Ascending aorta (tissue), 2 donors: ENCODE data around the gene GABARAP. TPM values are rescaled to one million over a fixed set of nuclear protein-coding genes. Genes with fewer than 3 reads are reported as not detected.

ENCODE experiments used
- DNase-seq, 2 donors: peaks; one replicate each; pipeline ENCODE4 v3.0.0-alpha.2; 2019; ENCODE audit warnings: low spot score in 2 of 2
- H3K27ac ChIP-seq, 2 donors: fragments of 200-600 bp; sonication (generic); one replicate each; pipeline ENCODE4 v1.5.1; 2016 to 2017; ENCODE audit warnings: mild to moderate bottlenecking in 1 of 2
- H3K27me3 ChIP-seq: fragments of 200-600 bp; sonication (generic); one replicate; pipeline ENCODE4 v1.5.1; 2017
- H3K36me3 ChIP-seq, 2 donors: fragments of 200-600 bp; sonication (generic); one replicate each; pipeline ENCODE4 v1.5.1; 2016
- H3K4me1 ChIP-seq, 2 donors: fragments of 200-600 bp; sonication (generic); one replicate each; pipeline ENCODE4 v1.5.1; 2016 to 2017; ENCODE audit warnings: mild to moderate bottlenecking in 1 of 2
- H3K4me3 ChIP-seq, 2 donors: fragments of 200-600 bp; sonication (generic); one replicate each; pipeline ENCODE4 v1.5.1; 2016 to 2017; ENCODE audit warnings: mild to moderate bottlenecking in 1 of 2
- H3K9me3 ChIP-seq, 2 donors: fragments of 200-600 bp; sonication (generic); one replicate each; pipeline ENCODE4 v1.5.1; 2016
- CTCF ChIP-seq, 3 experiments: fragments of 200-600 bp in 2 of 3; fragments of 450-650 bp in 1 of 3; sonication (generic) in 2 of 3; IDR thresholded peaks; one replicate each; pipeline ENCODE4 v1.5.1; 2016 to 2019; ENCODE audit warnings: antibody characterized with exemption in 3 of 3, mild to moderate bottlenecking in 1 of 3, moderate library complexity in 1 of 3
- intact Hi-C: fragments of 100-400 bp; cut with DNase I; formaldehyde crosslinking; loops from one replicate; pipeline ENCODE4 v1.15.1; 2023
- total RNA-seq: library from RNA; depleted of rRNA; stranded (reverse); fragments of >200 nt; gene quantifications from one replicate; pipeline ENCODE4 v1.1.0, GENCODE V29; 2016

Gene GABARAP
- total RNA-seq, 1 donor from 2014 or later: 422 TPM

- no peak for DNase-seq
- Histone ChIP-seq H3K27ac (no peak overlapping the region), H3K4me3 (no peak overlapping the region), H3K36me3 (peaks cover 65% of the 10 kb centered on the region in 2 donors), H3K4me1 (peaks cover 4 to 12% of the 10 kb centered on the region in 2 donors), H3K27me3 (no peaks in the 10 kb centered on the region), H3K9me3 (no peaks in the 10 kb centered on the region)
- TF ChIP-seq CTCF (IDR thresholded peaks at IDR 0.05): no peak
- intact Hi-C loops: no loop called here
Observed at GRCh38 chr17:7228920-7229319, 13.3 kb downstream of the GABARAP start.

- H3K27me3 ChIP-seq: no peaks in the 10 kb centered on the region
- no peaks in the 10 kb centered on the region for H3K9me3 ChIP-seq
- no peak for DNase-seq
- no peak for TF ChIP-seq CTCF (IDR thresholded peaks at IDR 0.05)
- peaks cover 84% of the 10 kb centered on the region in 2 donors for H3K36me3 ChIP-seq
- no peaks in the 10 kb centered on the region for H3K4me1 ChIP-seq
- intact Hi-C loops: no loop called here
- no peak overlapping the region for H3K27ac ChIP-seq
- H3K4me3 ChIP-seq: no peak overlapping the region
Observed at GRCh38 chr17:7226721-7227710, 15.2 kb downstream of the GABARAP start.

- Histone ChIP-seq H3K36me3 (peaks cover 85 to 86% of the 10 kb centered on the region in 2 donors), H3K27ac (no peak overlapping the region), H3K4me1 (peaks cover 2 to 10% of the 10 kb centered on the region in 2 donors), H3K27me3 (no peaks in the 10 kb centered on the region), H3K4me3 (no peak overlapping the region), H3K9me3 (no peaks in the 10 kb centered on the region)
- no peak for DNase-seq
- intact Hi-C loops: no loop called here
- no peak for TF ChIP-seq CTCF (IDR thresholded peaks at IDR 0.05)
Observed at GRCh38 chr17:7225711-7226331, 16.4 kb downstream of the GABARAP start.

GRCh38 chr17:7224661-7225111 lies 17.6 kb downstream of the GABARAP start:
- intact Hi-C loops: no loop called here
- Histone ChIP-seq H3K4me1 (peaks cover 2 to 13% of the 10 kb centered on the region in 2 donors), H3K36me3 (peaks cover 76 to 77% of the 10 kb centered on the region in 2 donors), H3K27ac (no peak overlapping the region), H3K9me3 (no peaks in the 10 kb centered on the region), H3K4me3 (no peak overlapping the region), H3K27me3 (no peaks in the 10 kb centered on the region)
- TF ChIP-seq CTCF (IDR thresholded peaks at IDR 0.05): no peak
- no peak for DNase-seq

GRCh38 chr17:7224110-7224509 lies 18.1 kb downstream of the GABARAP start:
- Histone ChIP-seq H3K36me3 (peaks cover 70 to 71% of the 10 kb centered on the region in 2 donors), H3K9me3 (no peaks in the 10 kb centered on the region)
- intact Hi-C loops: no loop called here

More at GRCh38 chr17:7224110-7224509, 18.1 kb downstream of the GABARAP start:
- Histone ChIP-seq H3K27ac (no peak overlapping the region), H3K4me3 (no peak overlapping the region), H3K27me3 (no peaks in the 10 kb centered on the region), H3K4me1 (peaks cover 2 to 16% of the 10 kb centered on the region in 2 donors)
- no peak for DNase-seq
- TF ChIP-seq CTCF (IDR thresholded peaks at IDR 0.05): no peak
